Measurements from ENCODE around the gene POU6F2. TPM values are rescaled to one million over a fixed set of nuclear protein-coding genes. Genes with fewer than 3 reads are reported as not detected.

Gene POU6F2
- not detected in 2 replicates for total RNA-seq

GRCh38 chr7:38977685-38978084 is at the start of gene POU6F2:
POU6F2 (plus strand) TSS chr7:38977909; CDS start chr7:38977954, 45 bp downstream.

Other genes starting within 250 kb of the POU6F2 start
- 18.5 and 22.5 TPM in 2 replicates for gene VPS41, start 68.7 kb upstream of the POU6F2 start, total RNA-seq